RWPE1 (cell line): Measurements from ENCODE around the gene GPATCH8.

ENCODE experiments used
- CTCF ChIA-PET: fragments of 350-600 bp; sonication (Branson Sonifier 250); formaldehyde crosslinking; extraction: SDS; loops from one replicate; lab custom pipeline; 2021; lab: Yijun Ruan, JAX
- POLR2A ChIA-PET: fragments of 400-600 bp; formaldehyde crosslinking; extraction: SDS; loops from one replicate; lab custom pipeline; 2020; ENCODE audit warnings: antibody characterized with exemption; ENCODE audit not compliant: low non-redundant PET; lab: Yijun Ruan, JAX
- DNase-seq: peaks from one replicate; pipeline ENCODE4 v3.0.0; 2012; ENCODE audit warnings: low spot score
- H3K27ac ChIP-seq: fragments of 450-650 bp; 2 replicates; pipeline ENCODE4 v1.5.1; 2017
- TF ChIP-seq, protein P1 (sequence below): fragments of 450-650 bp; conservative IDR thresholded peaks from 2 replicates; pipeline ENCODE4 v1.5.1; 2017; ENCODE audit warnings: low read depth, mild to moderate bottlenecking

The GPATCH8 gene

DNA sequence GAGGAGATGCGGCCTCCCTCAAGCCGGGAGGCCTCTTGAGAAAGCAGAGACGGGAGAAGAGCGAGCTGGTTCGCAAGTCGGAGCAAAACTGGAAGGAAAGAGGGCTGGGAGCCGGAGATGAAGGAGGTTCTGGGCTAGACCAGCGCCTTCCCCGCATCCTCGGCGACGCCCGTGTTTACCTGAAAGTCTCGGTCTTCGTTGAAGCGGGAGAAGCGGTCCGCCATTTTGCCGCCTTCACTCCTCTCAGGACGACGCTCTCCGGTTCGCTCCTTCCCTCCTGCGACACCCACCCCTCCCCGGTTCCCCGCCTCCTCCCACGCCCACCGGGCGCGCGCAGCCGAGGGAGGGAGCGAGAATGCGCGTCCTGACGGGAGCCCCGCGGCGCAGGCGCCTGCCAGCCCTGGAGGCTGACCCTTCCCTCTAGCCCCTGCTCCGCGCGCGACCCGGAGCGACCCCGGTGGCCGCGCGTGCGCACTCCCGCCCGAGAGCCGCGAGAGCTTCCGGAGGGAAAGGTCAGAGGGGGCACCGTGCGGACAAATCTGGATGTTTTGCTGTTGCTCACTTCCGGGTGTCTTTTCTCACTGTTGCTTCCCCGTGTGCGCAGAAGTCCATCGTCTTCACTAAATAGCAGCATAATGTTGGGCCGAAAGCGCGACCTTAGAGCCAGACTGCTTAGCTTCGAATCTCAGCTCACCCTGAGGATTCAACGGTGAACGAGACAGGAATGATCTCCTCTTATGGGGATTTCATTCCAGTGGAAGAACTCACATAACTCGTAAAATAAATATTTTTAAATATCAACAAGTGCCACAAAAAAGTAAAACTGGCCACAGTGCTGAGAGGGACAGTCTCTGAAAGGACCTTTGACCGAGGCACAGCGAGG lies at the start of gene GPATCH8:
Gene GPATCH8, minus strand, starts transcription at position 260 of the 883 bp plus-strand sequence. Its CDS starts 36 bp downstream, at position 224.
- CTCF ChIA-PET: interaction anchor here (0.6 kb wide), 1 partner anchor 32 kb away, joined by 4 read pairs; no protein-coding TSS in a partner anchor
- DNase-seq: peak; percentile 94
- H3K27ac ChIP-seq: peak within 1 kb of the TSS; percentile 94
- TF ChIP-seq, protein P1, sequence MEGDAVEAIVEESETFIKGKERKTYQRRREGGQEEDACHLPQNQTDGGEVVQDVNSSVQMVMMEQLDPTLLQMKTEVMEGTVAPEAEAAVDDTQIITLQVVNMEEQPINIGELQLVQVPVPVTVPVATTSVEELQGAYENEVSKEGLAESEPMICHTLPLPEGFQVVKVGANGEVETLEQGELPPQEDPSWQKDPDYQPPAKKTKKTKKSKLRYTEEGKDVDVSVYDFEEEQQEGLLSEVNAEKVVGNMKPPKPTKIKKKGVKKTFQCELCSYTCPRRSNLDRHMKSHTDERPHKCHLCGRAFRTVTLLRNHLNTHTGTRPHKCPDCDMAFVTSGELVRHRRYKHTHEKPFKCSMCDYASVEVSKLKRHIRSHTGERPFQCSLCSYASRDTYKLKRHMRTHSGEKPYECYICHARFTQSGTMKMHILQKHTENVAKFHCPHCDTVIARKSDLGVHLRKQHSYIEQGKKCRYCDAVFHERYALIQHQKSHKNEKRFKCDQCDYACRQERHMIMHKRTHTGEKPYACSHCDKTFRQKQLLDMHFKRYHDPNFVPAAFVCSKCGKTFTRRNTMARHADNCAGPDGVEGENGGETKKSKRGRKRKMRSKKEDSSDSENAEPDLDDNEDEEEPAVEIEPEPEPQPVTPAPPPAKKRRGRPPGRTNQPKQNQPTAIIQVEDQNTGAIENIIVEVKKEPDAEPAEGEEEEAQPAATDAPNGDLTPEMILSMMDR: no peak
- POLR2A ChIA-PET: interaction anchor here (1.0 kb wide), 1 partner anchor 8 kb away, joined by 3 read pairs; no protein-coding TSS in a partner anchor

DNA sequence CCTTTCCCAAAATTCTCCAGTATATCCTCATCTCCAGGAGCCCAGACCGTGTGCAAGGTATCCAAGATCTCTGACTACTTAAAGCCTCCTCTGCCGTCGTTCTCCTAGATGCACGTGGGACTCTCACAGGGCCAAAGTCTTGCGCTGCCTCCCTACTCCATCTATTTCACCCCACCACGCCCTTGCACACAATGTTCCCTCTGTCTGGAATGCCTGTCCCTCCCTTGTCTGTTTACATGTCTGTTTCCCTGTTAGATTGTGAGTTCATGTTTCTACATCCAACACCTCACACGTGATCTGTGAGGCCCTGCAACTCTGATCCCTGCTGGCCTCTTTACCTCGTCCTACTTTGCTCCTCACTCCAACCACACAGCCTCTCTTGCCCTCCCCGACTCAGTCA lies 49.2 kb upstream of the GPATCH8 start:
- CTCF ChIA-PET: no interaction called here
- no peak for DNase-seq
- POLR2A ChIA-PET: no interaction called here
- peak overlapping the region; percentile 12; the same call in 1 of the 2 replicates for H3K27ac ChIP-seq
- TF ChIP-seq, protein P1: no peak

DNA sequence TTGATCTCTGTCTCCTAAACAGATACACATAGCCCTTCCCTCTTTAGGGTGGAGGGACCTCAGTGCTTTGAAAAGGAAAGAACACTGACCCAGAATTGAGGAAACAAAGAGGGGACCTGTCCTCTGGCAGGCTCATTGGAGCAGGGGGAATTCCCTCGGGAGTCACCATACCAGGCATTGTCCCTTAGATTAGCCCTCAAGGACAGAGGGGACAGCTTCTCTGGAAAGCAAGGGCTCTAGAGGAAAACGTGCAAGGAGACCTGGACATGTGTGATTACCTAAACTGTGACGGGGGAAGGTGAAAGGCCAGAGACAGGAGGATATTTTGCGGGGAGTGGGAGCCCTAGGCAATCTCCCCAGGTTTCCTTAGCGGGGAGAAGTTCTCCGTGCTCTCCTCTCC lies 46.5 kb upstream of the GPATCH8 start:
- no peak for DNase-seq
- ChIA-PET POLR2A (no interaction called here), CTCF (interaction anchor here (0.6 kb wide), 1 partner anchor 186 kb away, joined by 4 read pairs; the partner anchor contains the start of gene FAM171A2)
- H3K27ac ChIP-seq: no peak overlapping the region
- TF ChIP-seq, protein P1: no peak

DNA sequence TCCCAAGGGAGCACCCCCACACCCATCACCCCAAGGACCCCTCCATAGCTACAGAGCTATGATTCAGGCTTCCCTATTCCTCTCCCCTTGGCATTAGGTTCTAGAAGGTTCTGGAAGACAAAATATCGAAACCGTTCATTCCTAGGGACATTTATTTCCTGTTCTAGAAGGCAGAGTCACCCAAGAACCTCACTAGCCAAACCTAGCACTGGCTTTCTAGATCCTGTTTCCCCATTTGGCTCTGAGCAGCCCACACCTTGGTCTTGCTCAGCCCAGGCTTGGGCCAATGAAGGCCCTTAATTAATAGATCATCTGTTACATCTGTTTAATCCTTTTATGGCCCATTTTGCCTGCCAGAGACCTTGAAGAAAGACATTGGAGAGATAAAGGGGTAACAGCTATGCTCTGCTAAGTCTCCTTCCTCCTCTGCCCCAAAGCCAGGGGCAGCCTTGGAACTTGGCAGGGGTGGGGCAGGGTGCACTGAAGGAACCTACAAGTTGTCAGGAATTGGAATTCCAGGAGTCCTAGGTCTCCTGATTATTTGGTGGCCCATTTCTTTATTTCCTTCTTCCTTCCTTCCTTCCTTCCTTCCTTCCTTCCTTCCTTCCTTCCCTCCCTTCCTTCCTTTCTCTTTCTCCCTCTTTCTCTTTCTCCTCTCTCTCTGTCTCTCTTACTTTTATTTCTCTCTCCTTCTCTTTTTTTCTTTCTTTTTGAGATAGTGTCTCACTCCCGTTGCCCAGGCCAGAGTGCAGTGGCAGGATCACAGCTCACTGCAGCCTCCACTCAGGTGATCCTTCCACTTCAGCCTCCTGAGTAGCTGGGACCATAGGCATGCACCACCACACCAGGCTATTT lies 45.4 kb upstream of the GPATCH8 start:
- TF ChIP-seq, protein P1: no peak
- CTCF ChIA-PET: interaction anchor here (0.9 kb wide), 1 partner anchor 123 kb away, joined by 5 read pairs; no protein-coding TSS in a partner anchor
- no peak overlapping the region for H3K27ac ChIP-seq
- DNase-seq: no peak
- POLR2A ChIA-PET: no interaction called here

DNA sequence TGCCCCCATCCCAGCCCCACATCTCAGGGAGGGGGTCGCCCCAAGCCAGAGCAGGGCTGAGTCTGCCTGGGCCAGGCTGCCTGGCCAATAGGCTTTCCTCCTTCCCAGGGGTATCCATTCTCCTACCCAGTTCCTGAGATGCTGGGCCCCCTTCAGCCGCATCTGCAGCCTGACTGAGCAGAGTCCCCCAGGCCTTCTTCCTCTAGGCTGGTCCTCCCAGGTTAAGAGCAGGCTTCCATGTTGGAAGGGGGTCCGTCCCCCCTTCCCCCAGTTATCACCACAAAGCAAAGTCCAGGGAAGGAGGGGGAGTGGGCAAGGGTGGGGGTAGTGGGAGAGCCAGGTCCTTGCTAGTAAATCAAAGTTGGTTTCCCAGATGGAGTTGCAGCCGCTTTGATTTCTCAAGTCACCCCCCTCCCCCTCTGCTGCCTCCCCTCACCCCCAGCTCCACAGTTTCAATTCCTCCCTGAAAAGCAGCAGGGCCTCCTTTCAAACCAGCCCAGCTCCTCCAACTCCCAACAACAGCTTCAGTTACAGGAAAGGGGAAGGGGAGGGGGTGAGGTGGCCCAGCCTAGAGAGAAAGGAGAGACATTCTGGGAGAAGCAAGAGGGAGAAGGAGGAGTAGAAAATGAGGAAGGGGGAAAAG lies 44.5 kb upstream of the GPATCH8 start:
- peak overlapping the region; percentile 35; the same call in 1 of the 2 replicates for H3K27ac ChIP-seq
- POLR2A ChIA-PET: no interaction called here
- TF ChIP-seq, protein P1: no peak
- DNase-seq: no peak
- CTCF ChIA-PET: interaction anchor here (0.9 kb wide), 1 partner anchor 124 kb away, joined by 5 read pairs; no protein-coding TSS in a partner anchor
